HL-60/S4 (cell line): Measurements from ENCODE around the gene ATF6B.

ENCODE experiments used
- in situ Hi-C: fragments of 300-500 bp; cut with MboI; formaldehyde crosslinking; loops from 2 replicates; pipeline ENCODE4 v1.14.3; 2022; ENCODE audit warnings: low sequenced_read_pairs

Gene ATF6B

DNA sequence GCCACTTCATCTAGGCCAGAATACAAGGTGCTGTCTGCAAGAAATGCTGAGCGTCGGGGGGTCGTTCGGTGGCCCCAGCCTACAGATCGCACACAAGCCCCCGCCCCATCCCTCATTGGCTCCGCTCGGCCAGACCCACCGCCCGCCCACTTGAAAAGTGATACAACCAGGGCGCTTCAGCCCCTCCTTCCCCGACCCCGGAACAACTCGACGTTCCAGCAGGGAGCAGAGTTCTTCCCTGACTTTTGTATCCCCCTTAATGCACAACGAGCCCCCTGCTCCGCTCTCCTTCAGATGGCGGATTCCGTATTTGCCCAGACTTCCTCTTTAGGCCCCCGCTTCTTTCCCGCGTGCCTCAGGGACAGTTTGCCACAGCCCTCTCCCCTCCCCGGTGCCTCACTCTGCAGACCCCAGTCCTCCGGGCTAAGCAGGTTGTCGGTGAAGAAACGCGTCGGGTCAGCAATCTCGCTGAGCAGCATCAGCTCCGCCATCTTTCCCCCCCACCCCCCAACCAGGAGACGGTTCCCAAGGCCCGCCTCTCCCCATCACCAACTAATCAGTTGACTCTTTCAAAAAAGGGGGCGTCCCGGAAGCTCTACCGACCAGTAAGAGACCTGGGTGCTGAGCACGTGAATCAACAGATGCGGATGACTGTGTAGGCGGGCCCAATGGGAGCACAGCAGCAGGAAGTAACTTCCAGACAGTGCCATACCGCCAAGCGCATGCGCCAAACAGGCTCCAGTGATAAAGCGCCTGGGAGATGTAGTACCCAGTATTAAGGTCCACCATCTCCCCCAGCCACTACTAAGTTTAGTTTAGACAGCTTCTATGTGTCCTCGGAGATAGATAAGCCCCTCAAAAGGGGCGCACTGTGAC lies at the start of gene ATF6B:
TSS of gene ATF6B (minus strand) at position 530 of the 876 bp plus-strand sequence. CDS start at position 491, 39 bp downstream.
- in situ Hi-C loops: no loop called here

DNA sequence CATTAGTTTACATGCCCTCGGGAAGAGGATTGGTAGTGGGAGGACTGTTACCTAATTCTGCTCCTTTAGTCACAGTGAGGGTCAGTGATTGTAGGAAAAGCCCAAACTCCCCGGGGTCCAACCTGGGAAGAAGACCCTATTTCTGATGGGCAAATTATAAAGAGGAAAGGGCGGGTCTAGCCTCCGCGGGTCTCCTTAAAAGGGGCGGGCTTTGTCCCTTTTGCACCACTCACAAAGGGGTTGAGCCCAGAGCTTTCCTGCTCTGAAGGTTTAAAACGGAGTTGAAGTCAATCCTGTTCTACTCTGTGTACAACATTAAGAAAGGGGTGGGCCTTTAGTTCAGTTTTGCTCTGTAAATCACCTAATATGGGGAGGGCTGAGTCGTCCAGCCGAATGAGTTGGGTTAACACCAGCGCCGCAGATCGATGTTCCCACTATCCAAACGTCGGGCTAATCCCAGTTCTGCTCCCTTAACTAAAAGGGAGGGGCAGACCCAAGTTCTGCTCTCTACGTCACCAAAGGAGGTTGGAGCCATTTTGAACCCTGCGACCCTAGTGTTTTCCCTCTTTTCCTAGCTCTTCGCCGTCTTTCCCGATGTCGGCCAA lies 49.2 kb upstream of the ATF6B start:
- in situ Hi-C loops: no loop called here

DNA sequence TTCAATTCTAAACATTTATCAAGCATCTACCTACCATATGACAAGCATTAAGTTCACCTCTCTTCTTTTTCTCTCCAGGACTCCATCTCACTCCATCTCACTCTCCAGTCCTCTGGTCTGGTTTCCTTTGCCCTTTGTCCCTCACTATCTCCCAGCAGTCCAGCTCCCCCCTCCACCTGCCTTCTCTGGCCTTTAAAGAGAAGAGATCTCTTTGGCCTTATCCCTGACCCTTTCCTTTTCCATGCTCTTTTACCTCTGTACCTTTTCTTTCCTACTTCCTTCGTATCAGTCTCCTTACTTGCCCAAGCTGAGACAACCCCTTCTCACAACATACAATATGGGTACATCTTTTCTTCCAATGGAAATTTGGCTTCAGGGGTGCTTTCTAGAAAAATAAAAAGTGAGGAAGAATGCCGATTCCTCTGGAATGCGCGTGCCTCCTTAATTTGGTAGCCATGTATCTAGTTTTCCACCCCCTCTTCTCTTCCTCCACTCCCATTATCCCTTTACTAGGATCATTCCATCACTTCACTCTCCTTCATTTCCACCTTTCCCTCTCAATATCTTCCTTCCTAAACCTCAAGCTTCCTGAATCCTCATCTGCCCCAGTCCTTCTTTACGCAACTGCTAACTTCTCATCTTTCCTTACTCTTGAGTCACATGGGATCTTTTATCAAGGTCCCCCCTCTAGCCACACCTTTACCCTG lies 48.6 kb upstream of the ATF6B start:
- in situ Hi-C loops: no loop called here

DNA sequence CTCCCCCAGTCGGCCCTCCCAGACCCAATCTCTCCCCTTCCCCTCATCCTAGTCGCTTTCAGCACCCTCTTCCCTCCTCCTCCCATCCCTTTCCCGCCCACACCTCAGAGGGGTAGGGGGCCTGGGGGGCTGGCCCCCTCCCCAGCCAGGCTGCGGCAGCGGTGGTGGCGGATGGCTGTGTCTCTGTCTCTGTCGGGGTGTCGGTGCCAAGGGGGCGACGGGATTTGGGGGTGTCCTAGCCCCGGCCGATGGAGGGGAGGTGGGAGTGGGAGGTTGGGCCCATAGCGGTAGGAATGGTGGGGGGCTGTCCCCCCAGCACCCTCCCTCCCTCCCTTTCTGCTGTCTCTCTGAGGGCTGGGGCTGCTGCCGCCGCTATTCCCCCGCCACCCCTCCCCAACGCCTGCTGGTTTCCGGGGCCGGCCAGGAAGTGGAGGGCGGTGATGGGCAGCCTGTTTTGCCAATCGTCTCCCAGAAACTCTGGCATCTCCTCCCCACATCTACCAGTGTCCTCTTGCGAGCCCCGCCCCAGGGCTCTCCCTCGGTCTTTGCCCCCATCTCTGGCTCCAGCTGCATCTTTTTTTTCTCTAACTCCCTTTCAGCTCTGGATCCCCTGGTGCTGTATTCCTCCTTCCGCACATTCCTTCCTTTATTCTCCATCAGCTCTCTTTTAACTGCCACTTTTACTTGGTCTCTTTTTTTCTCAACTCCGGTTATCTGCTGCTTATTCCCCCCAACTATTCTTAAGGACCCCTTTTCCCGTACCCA lies 47.8 kb upstream of the ATF6B start, which contains the start of gene AGPAT1:
TSS of gene AGPAT1 (minus strand) at position 374 of the 765 bp plus-strand sequence. CDS start 4,588 bp downstream, outside the sequence.
- in situ Hi-C loops: no loop called here

DNA sequence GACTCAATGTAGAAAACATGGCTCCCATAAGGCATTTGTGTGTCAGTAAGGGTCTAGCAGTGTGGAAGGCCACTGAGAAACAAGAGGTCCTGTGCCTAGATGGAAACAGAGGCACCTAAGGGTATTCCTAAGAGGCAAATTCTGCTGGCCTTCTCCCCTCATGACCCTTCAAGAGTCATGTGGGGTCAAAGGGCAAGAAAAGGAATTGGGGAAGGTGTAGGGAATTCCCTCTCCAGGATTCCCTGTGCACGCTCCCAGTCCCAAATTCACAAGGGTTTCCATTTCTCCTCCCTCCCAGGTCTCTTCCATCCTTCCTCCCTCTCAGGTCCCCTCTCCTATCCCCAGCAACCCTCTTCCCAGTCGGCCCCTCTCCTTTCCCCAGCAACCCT lies 47.3 kb upstream of the ATF6B start:
- in situ Hi-C loops: no loop called here

DNA sequence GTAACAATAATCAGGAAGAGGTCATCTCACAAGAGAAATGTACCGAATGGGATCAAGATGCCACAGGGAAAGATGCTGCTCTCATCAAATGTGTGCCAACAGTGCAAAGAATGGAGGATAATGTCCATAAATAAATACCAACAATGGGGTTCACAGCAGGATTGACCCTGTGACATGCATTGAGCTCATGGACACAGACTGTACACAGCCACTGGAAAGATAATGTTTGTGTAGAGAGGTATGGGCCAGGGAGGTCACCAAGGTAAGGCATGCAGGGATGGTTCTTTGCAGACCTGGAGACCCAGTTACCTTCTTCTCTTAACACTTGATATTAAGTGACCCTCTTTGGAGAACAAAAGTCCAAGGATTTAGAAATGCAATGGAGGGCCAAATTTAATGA lies 46.4 kb upstream of the ATF6B start:
- in situ Hi-C loops: no loop called here

DNA sequence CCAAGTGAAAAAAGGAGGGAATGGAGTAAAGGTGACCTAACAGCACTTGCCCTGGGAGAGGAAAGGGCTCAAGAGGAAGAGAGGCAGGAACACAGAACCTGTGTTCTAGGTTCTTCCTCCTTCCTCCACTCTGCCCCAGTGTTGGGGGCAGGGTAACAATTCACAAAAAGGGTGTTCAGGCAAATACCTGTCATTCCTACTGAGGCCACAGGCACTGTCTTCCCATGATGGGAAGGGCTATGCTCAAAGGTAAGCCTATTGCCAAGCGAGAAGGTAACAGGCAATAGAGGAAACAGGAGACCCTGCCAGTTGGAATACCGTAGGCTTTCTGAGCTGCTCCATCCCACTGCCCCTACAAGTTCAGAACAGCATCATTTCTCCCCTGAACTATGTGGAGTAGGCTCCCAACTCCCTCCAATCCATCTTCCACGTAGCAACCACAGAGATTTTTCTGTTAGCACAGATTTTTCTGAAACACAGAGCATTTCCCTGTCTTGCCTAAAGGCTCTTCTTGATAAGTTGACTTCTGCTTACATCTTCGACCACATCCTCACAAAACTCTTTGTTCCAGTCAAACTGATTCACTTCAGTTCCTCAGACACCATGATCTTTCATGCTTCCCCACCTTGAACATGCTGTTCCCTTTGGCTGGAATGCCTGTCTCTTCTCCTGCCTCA lies 45.1 kb upstream of the ATF6B start:
- in situ Hi-C loops: no loop called here

DNA sequence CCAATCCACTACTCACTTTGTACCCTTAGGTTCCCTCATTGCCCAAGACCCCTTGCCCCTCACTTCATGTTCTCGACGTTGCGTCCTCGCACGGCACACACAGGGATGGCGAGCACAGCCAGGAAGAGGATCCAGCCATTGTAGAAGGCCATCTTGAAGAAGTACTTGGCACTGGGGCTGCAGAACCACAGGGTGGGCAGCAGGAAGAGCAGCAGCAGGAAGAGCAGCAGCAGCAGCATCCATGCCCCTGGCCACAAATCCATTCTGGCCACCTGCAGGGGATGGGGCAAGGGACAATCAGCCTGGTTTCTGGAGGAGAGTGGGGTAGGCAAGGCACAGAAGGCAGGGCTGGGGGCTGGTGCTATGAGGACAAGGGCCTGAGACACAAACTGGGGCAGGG lies 43.2 kb upstream of the ATF6B start:
- in situ Hi-C loops: no loop called here

DNA sequence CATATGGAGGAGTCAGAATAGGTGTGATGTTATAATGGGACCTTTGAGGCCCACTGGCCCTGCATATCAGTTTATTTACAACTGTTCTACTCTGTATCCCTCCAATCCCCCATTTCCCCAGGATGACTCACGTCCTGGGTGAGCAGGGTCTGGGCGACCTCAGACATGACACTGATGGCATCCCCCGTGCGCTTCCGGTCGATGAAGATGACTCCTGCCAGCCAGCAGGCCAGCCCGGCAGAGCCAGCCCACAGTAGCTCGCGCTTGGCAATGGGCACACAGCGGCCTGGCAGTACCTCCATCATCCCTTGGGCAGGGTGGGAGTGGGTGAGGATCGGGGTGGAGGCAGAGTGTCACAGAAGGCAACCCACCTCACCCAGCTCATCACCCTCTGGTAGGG lies 42.2 kb upstream of the ATF6B start:
- in situ Hi-C loops: no loop called here

DNA sequence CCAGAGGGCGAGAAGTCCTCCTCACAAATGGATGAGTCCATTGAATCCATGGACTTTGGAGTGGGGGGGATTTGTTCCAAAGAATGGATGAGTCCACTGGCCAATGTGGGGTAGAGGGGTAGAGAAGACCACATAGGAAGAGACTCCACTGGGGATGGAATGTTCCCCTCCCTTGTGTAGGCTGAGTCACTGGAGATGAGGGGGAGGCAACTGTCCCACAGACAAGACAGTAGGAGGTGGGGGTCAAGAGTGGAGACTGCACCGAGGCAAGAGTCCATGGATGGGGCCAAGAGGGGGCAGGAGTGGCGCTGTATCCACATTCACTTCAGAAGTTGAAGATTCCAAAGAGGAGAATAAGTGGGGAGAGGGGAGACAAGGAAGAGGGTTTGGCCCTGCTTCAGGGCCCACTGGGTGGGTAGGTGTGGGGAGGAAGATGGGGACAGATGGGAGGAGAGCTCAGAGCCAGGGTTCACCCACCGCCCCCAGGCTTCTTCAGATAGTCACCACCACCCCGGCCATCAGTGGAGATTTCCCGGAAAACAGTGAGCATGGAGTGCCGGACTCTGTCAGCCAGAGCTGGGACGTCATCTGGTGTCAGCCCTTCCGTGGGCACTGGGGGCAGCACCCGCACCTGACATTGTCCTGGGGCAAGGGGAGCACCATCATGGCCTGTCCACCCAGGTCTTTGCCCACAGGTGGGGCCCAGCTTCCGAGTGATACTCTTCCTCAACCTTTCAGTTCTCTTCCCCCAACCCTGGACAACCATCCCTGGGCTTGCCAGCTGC lies 41.0 kb upstream of the ATF6B start:
- in situ Hi-C loops: no loop called here

DNA sequence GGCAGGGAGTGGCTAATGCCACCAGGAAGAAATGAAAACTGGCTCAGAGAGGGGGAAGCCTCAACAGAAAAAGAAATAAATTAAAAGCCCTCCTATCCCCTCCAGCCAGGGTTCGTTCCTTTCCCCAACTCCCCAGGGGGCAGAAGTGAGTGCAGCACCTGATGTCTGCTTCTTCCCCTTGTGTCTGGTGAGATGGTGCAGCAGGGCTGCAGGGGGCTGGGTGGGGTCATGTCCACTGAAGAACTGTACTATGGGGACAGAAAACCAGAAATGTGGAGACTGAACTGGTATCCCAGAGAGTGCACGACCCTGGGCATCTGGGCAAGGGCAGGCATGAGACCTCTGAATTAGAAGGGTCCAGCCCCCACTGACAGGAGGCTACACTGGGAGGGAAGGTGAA lies 40.3 kb upstream of the ATF6B start:
- in situ Hi-C loops: no loop called here

DNA sequence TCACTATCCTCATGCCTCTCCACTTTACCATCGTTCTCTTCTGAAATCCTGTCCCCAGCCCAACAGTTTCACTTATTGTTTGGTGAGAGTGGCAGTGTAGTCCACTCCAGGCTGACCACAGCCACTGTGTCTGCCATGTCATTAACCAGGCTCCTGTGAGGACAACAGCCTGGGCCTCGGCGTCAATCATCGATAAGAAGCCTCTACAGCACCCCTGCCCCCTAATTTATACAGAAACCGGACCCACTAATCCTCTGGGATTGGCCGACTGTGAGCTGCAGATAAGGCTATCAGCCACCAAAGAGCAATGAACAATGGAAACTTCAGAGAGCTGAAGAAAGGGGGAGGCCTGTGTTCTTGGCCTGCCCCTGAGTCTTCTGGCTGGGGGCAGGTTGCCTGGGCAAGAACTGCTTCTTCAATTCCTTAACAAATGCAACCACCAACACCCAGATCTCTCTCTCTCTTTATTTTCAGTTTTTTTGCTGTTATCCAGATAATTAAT lies 39.8 kb upstream of the ATF6B start:
- in situ Hi-C loops: no loop called here

DNA sequence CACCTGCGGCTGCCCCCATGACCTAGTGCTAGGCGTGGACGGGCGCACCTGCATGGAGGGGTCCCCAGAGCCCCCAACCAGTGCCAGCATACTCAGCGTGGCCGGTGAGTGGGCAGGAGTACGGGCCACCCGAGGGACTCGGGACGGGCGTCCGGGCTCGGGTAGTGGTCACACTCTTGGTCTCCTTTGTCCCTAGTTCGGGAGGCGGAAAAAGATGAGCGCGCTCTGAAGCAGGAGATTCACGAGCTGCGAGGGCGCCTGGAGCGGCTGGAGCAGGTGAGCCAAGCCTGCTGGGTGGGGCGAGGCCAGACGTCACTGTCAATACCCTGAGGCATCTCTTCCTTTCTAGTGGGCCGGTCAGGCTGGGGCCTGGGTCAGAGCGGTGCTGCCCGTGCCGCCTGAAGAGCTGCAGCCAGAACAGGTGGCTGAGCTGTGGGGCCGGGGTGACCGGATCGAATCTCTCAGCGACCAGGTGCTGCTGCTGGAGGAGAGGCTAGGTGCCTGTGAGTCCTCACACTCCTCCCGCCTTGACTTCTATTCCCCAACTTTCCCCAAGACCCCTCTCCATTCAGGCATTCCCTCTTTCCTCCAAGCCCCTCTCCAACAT lies 39.2 kb upstream of the ATF6B start:
- in situ Hi-C loops: no loop called here

DNA sequence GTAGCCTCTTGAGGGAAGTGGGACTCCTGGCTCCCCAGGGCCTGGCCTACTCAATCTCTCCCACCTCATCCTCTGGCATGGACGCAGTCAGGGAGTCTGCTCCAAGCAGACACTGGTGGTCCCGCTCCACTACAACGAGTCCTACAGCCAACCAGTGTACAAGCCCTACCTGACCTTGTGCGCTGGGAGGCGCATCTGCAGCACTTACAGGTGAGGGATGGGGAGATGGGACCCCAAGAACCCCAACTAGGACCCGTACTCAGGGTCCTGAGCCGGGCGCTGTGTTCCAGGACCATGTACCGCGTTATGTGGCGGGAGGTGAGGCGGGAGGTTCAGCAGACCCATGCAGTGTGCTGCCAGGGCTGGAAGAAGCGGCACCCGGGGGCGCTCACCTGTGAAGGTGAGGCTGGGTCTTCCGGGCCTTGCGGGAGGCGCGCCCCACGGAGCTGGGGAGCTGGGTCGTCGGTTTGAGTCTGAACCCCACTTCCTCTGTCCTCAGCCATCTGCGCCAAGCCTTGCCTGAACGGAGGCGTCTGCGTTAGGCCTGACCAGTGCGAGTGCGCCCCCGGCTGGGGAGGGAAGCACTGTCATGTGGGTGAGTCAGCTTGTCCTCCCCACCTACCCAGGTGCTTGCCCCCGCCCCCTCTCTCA lies 38.5 kb upstream of the ATF6B start:
- in situ Hi-C loops: no loop called here

DNA sequence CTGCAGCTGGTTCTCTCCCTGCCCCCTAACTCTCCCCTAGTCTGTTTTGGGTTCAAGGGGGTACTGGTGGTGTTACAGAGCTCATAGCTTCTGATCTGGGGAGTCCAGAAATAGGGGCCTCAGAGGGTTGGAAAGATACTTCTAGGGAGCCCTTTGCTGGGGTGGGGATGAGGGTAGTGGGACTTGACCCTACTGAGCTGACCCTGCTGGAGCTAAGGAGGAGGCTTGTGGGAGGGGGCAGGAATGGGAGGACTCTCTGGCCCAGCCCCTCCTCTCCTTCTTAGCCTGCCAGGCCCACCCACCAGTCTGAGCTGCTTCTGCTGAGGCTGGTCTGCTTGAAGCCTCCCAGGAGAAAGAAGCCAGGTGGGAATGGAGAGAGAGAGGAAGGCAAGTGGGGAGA lies 36.2 kb upstream of the ATF6B start, which contains the start of gene EGFL8:
TSS of gene EGFL8 (plus strand) at position 301 of the 400 bp plus-strand sequence. CDS start 1,571 bp downstream, outside the sequence.
- in situ Hi-C loops: no loop called here

DNA sequence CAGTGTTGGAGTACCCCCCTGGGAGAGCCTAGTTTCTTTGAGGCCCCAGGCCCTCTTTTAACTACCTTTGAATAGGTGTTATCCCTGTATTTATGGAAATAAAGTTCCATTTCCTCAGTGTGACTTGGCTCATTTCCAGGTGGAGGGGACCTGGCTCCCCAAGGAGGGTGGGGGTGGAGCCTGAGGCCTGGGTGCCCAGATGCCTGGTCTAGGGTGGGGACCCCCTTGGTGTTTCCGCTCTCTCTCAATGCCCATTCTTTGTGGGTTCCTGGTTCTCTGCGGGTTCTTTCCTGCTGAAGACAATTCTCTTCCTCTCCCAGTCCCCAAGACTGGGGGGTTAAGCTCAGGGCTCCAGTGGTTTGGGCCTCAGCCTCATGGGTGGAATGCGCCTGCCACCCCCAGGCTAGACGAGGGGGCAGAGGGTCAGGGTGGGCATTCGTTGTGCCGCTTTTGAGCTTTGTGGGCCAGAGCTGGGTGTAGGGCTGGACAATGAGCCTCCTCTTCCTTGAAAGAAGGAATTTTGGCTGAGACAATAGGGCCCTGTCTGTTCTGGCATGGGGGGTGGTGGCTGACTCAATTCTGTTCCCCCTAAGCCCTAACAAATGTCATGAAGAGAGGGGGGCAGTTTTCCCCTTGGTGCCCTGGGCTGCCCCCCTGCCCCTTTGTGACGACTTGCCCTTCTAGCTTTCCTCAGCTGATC lies 35.7 kb upstream of the ATF6B start:
- in situ Hi-C loops: no loop called here

DNA sequence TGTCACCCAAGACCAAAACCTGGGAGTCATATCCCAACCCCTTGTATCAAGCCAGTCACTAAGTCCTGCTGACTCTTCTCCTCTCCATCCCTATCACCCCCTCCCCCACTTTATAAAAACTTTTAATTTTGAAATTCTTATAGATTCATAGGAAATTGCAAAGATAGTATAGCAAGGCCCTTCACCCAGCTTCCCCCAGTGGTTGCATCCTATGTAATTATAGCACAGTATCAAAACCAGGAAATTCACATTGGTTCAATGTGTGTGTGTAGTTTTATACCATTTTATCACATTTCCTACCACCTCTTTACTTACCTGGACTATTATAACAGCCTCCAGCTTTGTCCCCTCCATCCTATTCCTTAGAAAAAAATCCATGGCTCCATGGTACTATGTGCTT lies 30.0 kb upstream of the ATF6B start:
- in situ Hi-C loops: no loop called here

DNA sequence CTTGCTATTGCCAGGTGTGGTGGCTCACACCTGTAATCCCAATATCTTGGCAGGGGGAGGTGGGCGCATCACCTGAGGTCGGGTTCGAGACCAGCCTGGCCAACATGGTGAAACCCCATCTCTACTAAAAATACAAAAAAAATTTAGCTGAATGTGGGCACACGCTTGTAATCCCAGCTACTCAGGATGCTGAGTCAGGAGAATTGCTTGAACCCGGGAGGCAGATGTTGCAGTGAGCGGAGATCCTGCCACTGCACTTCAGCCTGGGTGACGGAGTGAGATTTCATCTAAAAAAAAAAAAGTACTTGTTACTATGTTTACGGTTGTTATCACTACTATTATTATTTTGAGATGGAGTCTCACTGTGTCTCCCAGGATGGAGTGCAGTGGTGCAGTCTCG lies 28.8 kb upstream of the ATF6B start:
- in situ Hi-C loops: no loop called here
